GM12801 (cell line): Measurements from ENCODE around the gene TNFRSF4.

Experiments used
- CTCF ChIP-seq: IDR thresholded peaks from one replicate; pipeline ENCODE4 v1.5.1; 2011; ENCODE audit warnings: control low read depth; ENCODE audit not compliant: insufficient read length; ENCODE audit errors: extremely low read depth

Gene TNFRSF4

DNA sequence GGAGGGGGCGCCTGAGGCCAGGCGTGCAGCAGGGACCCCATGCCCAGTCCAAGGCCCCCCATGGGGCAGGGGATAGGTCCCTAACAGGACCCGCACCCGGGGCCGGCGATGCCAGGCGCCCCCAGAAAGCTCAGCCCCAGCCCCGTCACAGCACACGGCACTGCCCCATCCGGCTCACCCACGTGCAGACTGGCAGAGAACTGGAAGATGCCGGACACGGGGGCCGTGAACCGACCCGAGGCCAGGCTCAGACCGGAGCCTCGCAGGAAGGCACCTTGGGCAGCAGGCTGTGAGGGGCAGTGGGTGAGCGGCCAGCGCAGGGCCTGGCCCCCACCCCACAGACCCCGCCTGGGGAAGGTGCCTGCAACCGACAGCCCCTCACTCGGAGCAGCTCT, 29.3 kb upstream of the TNFRSF4 start:
- TF ChIP-seq CTCF: no peak

DNA sequence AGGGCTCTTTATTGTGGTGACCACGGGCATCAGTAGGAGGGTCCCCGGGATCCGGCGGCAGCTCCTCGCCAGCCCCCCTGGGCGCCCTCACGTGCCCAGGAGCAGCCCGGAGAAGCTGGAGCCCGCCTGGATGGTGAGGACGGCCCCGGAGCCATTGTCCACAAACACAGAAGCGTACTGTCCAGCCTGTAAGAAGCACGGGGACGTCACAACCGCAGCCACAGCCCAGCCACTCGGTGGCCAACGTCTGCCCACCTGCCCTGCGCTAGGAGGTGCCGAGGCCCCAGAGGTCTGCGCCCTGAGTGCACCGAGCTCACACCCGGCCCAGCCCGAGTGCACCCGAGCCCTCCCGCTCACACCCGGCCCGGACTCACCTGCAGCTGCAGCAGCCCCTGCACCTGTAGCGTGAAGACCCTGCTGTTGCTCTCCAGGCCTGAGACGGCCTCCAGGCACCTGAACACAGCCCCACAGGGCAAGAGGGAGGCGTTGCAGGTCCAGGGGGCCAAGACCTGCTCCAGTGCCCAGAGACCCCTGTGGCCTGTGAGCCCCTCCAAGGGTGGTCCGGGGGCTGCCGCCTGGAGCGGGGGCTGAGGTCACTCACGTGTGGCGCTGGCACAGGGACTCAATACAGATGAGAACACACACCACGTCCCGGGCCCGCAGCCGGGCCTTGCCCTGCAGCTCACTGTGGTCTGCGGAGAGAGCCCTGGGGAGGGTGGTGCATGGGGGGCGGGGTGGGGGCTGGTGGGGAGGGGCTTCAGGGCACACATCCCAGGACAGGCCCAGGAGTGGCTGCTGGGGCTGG, 28.7 kb upstream of the TNFRSF4 start:
- no peak for TF ChIP-seq CTCF

DNA sequence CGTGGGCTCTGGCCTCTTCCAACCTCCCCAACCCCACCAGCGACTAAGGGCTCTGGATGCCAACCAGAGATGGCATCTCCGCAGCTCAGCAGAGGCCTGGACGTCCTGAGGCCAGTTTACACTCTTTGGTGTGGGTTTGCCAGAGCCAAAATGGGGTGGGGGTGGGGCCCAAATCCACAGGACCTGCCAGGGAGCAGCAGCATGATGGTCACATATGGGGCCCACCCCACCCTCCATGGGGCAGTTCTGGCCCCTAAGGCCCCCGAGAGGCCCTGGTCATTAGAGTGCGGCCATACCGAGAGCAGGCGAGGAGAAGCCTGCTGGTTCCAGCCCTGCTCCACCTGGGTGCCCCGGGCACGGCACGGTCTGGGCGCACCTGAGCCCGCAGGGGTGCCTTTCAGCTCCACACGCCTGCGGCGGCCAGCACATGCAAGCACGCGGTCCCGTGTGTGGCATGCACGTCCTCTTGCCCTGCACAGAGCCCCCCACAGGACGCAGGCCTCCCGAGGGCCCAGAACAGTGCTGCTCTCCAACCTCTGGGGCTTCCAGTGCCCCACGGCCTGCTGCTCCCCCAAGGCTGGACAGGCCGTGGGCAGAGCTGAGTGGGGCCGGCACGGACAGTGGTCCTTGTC, 27.8 kb upstream of the TNFRSF4 start:
- no peak for TF ChIP-seq CTCF

- TF ChIP-seq CTCF: no peak
Measured at GRCh38 chr1:1240822-1241587, 27.1 kb upstream of the TNFRSF4 start.

DNA sequence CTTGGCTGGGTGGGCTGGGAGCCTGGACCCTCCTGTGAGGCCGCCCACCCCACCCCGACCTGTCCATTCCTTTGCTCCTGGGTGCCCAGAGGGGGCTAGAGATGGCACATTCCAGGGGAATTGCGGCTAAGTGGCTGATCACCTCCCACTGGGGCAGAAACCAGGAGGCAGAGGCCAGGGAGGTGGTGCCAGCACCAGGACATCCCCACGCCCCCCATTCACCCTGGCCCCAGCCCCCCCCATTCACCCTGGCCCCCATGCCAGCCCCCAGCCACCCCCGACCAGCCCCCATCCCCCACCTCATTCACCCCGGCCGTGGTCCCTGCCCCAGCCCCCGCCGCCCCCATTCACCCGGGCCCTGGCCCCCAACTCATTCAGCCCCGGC, 26.4 kb upstream of the TNFRSF4 start:
- no peak for TF ChIP-seq CTCF

DNA sequence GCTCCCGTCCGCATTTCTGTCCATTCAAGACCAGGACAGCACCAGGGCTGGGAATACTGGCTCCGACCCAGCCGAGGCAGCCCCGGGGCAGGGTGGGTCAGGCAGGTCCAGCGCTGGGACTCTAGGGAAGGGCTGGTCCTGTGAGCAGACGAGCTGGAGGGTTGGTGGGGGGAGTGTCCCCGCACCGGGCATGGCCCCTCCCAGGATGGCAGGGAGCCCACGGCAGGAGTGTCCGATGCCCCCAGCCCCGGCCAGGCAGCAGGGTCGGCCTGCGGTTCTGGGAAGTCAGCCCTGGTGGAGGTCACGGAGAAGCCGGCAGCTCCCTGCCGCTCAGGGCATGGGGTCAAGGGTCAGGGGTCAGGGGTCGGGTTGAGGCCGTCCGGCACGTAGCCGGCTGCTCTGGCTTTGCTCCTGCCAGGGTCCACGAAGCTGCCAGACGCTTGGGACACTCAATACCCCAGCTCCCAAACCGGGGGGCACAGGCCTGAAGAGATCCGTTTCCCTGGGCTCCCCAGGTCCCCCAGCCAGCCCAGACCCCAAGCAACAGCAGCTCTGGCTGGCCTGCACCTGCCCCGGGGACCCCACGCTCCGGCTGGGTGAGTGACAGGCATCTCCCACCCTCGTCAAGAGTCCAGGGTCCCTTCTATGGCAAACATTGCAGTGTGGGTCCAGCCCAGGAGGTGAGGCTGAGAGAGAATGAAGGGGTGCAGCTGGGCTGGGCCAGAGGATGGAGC, 25.8 kb upstream of the TNFRSF4 start:
- no peak for TF ChIP-seq CTCF

- TF ChIP-seq CTCF: no peak
Measured at GRCh38 chr1:1239227-1239613, 25.3 kb upstream of the TNFRSF4 start.
